Urinary bladder (tissue), 4 donors: ENCODE measurements around the gene SMG6. TPM values are rescaled to one million over a fixed set of nuclear protein-coding genes. Genes with fewer than 3 reads are reported as not detected.
A peak's percentile ranks its signal among the peaks of the same experiment; 100 is the strongest.

Experiments
- DNase-seq: peaks from one replicate; pipeline ENCODE4 v3.0.0-alpha.2; 2015; ENCODE audit errors: extremely low spot score
- H3K27ac ChIP-seq: one replicate; pipeline ENCODE4 v1.5.1; 2013; ENCODE audit warnings: low read depth, mild to moderate bottlenecking, moderate library complexity
- H3K36me3 ChIP-seq: one replicate; pipeline ENCODE4 v1.6.1; 2013; ENCODE audit warnings: mild to moderate bottlenecking, moderate library complexity; ENCODE audit not compliant: insufficient read depth
- H3K4me1 ChIP-seq: one replicate; pipeline ENCODE4 v1.6.1; 2013; ENCODE audit warnings: mild to moderate bottlenecking, moderate library complexity; ENCODE audit not compliant: insufficient read depth
- H3K4me3 ChIP-seq: one replicate; pipeline ENCODE4 v1.5.1; 2013; ENCODE audit warnings: low read depth, low read length
- WGBS: extraction: QIAGEN DNeasy Blood & Tissue Kit; methylation state at CpG from one replicate; pipeline ENCODE4 v1.1.7; 2013; 5-methylcytosine and 5-hydroxymethylcytosine counted together
- polyA plus RNA-seq: library from polyadenylated mRNA; stranded (reverse); fragments of 200-250 nt; gene quantifications from one replicate; pipeline ENCODE4 v1.2.3, GENCODE V29; 2013
- total RNA-seq: library from RNA; depleted of rRNA; stranded (reverse); fragments of >200 nt; gene quantifications from one replicate; pipeline ENCODE4 v1.2.3, GENCODE V29; 2014
- donor health status: healthy with polysubstance abuse.
- donor health status: healthy.

The SMG6 gene
- total and polyA plus RNA-seq, 2 donors, result 29.3 to 37.5 TPM

GRCh38 chr17:2070241-2071023 is 233.2 kb downstream of the SMG6 start:
- no peak overlapping the region for H3K4me3 ChIP-seq
- 82% methylated on average over 13 of the region's 13 CpGs for WGBS
- no peaks in the 10 kb centered on the region for H3K4me1 ChIP-seq
- peak overlapping the region; percentile 87 for H3K27ac ChIP-seq
- H3K36me3 ChIP-seq, result no peaks in the 10 kb centered on the region
- no peak for DNase-seq

- DNase-seq, result no peak
- Histone ChIP-seq H3K4me1 (no peaks in the 10 kb centered on the region), H3K36me3 (no peaks in the 10 kb centered on the region), H3K4me3 (no peak overlapping the region), H3K27ac (peak overlapping the region; percentile 85)
- WGBS, result 36% methylated on average over 15 of the region's 15 CpGs
These were observed 235.0 kb downstream of the SMG6 start for GRCh38 chr17:2068519-2069051.

GRCh38 chr17:2068031-2068518 is 235.5 kb downstream of the SMG6 start:
- Histone ChIP-seq H3K36me3 (no peaks in the 10 kb centered on the region), H3K27ac (peak overlapping the region; percentile 70), H3K4me1 (no peaks in the 10 kb centered on the region), H3K4me3 (no peak overlapping the region)
- no peak for DNase-seq
- WGBS, result 30% methylated on average over 6 of the region's 6 CpGs

- Histone ChIP-seq H3K36me3 (no peaks in the 10 kb centered on the region), H3K4me1 (no peaks in the 10 kb centered on the region)
These were observed 236.0 kb downstream of the SMG6 start for GRCh38 chr17:2067608-2068024.

GRCh38 chr17:2067048-2067561 is 236.5 kb downstream of the SMG6 start:
- Histone ChIP-seq H3K27ac (peak overlapping the region; percentile 70), H3K4me1 (no peaks in the 10 kb centered on the region), H3K36me3 (no peaks in the 10 kb centered on the region), H3K4me3 (no peak overlapping the region)
- DNase-seq, result no peak
- 54% methylated on average over 14 of the region's 14 CpGs for WGBS

More at GRCh38 chr17:2067608-2068024, 236.0 kb downstream of the SMG6 start:
- peak overlapping the region; percentile 70 for H3K27ac ChIP-seq
- H3K4me3 ChIP-seq, result no peak overlapping the region
- 39% methylated on average over 5 of the region's 5 CpGs for WGBS
- DNase-seq, result no peak

GRCh38 chr17:2065949-2066400 is 237.6 kb downstream of the SMG6 start:
- 68% methylated on average over 10 of the region's 10 CpGs for WGBS
- Histone ChIP-seq H3K4me3 (no peak overlapping the region), H3K4me1 (no peaks in the 10 kb centered on the region), H3K27ac (peak overlapping the region; percentile 82), H3K36me3 (no peaks in the 10 kb centered on the region)
- no peak for DNase-seq

GRCh38 chr17:2064980-2065785 is 238.4 kb downstream of the SMG6 start:
- no peaks in the 10 kb centered on the region for H3K36me3 ChIP-seq
- WGBS, result 81% methylated on average over 24 of the region's 24 CpGs
- H3K4me1 ChIP-seq, result no peaks in the 10 kb centered on the region
- H3K4me3 ChIP-seq, result no peak overlapping the region
- H3K27ac ChIP-seq, result peak overlapping the region; percentile 82
- DNase-seq, result no peak

- Histone ChIP-seq H3K27ac (peak overlapping the region; percentile 82), H3K36me3 (no peaks in the 10 kb centered on the region), H3K4me1 (no peaks in the 10 kb centered on the region), H3K4me3 (no peak overlapping the region)
- DNase-seq, result no peak
- WGBS, result 46% methylated on average over 6 of the region's 6 CpGs
These were observed 239.0 kb downstream of the SMG6 start for GRCh38 chr17:2064520-2064971.

- Histone ChIP-seq H3K27ac (peak overlapping the region; percentile 73), H3K4me1 (no peaks in the 10 kb centered on the region), H3K4me3 (no peak overlapping the region), H3K36me3 (no peaks in the 10 kb centered on the region)
- DNase-seq, result no peak
- WGBS, result 47% methylated on average over 5 of the region's 5 CpGs
These were observed 239.5 kb downstream of the SMG6 start for GRCh38 chr17:2064147-2064489.

GRCh38 chr17:2063261-2064146 is 240.1 kb downstream of the SMG6 start:
- H3K4me3 ChIP-seq, result no peak overlapping the region
- no peaks in the 10 kb centered on the region for H3K4me1 ChIP-seq
- WGBS, result 40% methylated on average over 16 of the region's 16 CpGs
- H3K36me3 ChIP-seq, result no peaks in the 10 kb centered on the region
- DNase-seq, result no peak
- H3K27ac ChIP-seq, result peak overlapping the region; percentile 73

GRCh38 chr17:2062571-2063183 is 240.9 kb downstream of the SMG6 start:
- Histone ChIP-seq H3K4me1 (no peaks in the 10 kb centered on the region), H3K36me3 (no peaks in the 10 kb centered on the region), H3K4me3 (no peak overlapping the region), H3K27ac (peak overlapping the region; percentile 86)
- 25% methylated on average over 11 of the region's 11 CpGs for WGBS
- no peak for DNase-seq

- no peaks in the 10 kb centered on the region for H3K36me3 ChIP-seq
- H3K4me1 ChIP-seq, result peaks cover 2% of the 10 kb centered on the region
- 55% methylated on average over 17 of the region's 17 CpGs for WGBS
- peak overlapping the region; percentile 65 for H3K27ac ChIP-seq
- DNase-seq, result no peak
- no peak overlapping the region for H3K4me3 ChIP-seq
These were observed 242.1 kb downstream of the SMG6 start for GRCh38 chr17:2061441-2061958.
